HUES48 (cell line): ENCODE results near the gene HUNK.

Source experiments
- H3K27ac ChIP-seq: one replicate; pipeline ENCODE4 v1.7.0; 2013; ENCODE audit warnings: low read depth, low read length, inconsistent platforms
- H3K27me3 ChIP-seq: 2 replicates; pipeline ENCODE4 v1.6.1; 2013; ENCODE audit warnings: mild to moderate bottlenecking, low read length; ENCODE audit not compliant: control insufficient read depth, insufficient read depth
- H3K36me3 ChIP-seq: 2 replicates; pipeline ENCODE4 v1.6.1; 2013; ENCODE audit warnings: low read length; ENCODE audit not compliant: control insufficient read depth, insufficient read depth
- H3K4me1 ChIP-seq: 2 replicates; pipeline ENCODE4 v1.6.1; 2013; ENCODE audit warnings: mild to moderate bottlenecking, low read length; ENCODE audit not compliant: control insufficient read depth, insufficient read depth
- H3K4me3 ChIP-seq: 2 replicates; pipeline ENCODE4 v1.5.1; 2013; ENCODE audit warnings: mild to moderate bottlenecking, low read depth, low read length
- H3K9ac ChIP-seq: 2 replicates; pipeline ENCODE4 v1.6.1; 2013; ENCODE audit warnings: mild to moderate bottlenecking, low read depth, low read length, moderate library complexity
- H3K9me3 ChIP-seq: 2 replicates; pipeline ENCODE4 v1.6.1; 2013; ENCODE audit warnings: low read length; ENCODE audit not compliant: control insufficient read depth, insufficient read depth

Gene HUNK

DNA sequence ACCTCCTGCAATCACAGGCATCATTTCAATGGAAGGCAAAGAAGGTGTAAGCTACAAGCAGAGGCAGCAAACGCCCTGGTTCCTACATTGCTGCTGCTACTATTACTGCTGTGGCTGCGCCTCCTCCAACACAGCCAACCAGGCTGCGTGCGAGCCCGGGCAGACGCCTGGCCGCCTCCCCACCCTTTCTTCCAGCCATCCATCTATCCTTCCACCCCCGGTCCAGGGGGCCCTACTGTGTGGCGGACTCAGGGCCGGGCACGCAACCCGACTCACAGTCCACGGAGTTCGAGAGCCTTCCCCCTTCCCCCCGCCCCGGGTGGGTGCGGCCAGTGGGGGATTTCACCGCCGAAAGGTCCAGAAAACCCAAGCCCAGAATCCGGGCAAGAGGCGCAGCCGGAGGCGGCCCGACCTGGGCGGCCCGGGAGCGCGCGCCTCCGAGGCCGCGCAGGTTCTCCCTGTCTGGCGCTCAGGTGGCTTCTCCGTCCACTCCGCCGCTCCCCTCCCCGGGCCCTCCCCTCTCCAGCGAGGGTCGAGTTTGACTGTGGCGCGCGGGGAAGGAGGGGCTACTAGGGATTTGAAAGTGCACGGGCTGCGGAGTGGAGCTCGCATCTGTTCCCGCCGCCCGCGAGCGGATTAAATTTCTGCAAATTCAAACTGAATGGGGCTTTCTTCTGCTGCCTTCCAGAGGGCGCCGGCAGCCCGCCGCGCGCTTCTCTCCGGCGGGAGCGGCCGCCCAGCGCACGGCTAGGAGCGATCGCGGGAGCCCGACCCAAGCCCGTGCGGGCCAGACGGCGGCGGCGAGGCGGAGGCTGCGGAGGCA, at the start of gene HUNK:
Gene HUNK (plus strand): TSS at position 569 of the 823 bp plus-strand sequence. CDS start 655 bp downstream, outside the sequence.
- no peaks in the 10 kb centered on the region for H3K36me3 ChIP-seq
- no peaks in the 10 kb centered on the region for H3K9me3 ChIP-seq
- peaks cover 25% of the 10 kb centered on the region for H3K27me3 ChIP-seq
- H3K27ac ChIP-seq, result peak within 1 kb of the TSS; percentile 72
- H3K4me1 ChIP-seq, result peaks cover 37% of the 10 kb centered on the region
- peak within 1 kb of the TSS; percentile 78 for H3K4me3 ChIP-seq
- H3K9ac ChIP-seq, result peak within 1 kb of the TSS; percentile 55

DNA sequence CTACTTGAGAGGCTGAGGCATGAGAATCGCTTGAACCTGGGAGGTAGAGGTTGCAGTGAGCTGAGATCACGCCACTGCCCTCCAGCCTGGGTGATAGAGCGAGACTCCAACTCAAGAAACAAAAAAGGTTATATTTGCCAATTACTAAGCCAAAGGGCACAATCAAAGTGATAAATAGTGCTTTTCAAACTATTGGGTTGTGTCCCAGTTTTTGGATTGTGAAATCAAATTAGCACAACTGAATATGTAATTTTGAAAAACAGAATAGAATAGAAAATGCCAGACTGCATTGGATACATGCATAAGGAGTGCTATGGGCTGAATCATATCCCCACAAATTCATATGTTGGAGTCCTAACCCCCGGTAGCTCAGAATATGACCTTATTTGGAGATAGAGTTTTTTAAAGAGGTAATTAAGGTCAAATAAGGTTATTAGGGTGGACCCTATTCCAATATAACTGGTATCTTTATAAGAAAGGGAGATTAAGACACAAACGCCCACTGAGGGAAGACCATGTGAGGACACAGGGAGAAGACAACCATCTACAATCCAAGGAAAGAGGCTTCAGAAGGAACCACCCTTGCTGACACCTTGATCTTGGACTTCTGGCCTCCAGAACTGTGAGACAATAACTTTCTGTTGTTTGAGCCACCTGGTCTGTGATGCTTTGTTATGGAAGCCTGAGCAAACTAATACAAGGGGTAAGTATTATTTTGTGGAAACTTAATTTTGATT, 42.9 kb upstream of the HUNK start:
- H3K9me3 ChIP-seq, result no peaks in the 10 kb centered on the region
- no peaks in the 10 kb centered on the region for H3K4me1 ChIP-seq
- no peaks in the 10 kb centered on the region for H3K36me3 ChIP-seq
- no peaks in the 10 kb centered on the region for H3K27me3 ChIP-seq
- H3K9ac ChIP-seq, result no peak overlapping the region
- no peak overlapping the region for H3K4me3 ChIP-seq
- no peak overlapping the region for H3K27ac ChIP-seq

DNA sequence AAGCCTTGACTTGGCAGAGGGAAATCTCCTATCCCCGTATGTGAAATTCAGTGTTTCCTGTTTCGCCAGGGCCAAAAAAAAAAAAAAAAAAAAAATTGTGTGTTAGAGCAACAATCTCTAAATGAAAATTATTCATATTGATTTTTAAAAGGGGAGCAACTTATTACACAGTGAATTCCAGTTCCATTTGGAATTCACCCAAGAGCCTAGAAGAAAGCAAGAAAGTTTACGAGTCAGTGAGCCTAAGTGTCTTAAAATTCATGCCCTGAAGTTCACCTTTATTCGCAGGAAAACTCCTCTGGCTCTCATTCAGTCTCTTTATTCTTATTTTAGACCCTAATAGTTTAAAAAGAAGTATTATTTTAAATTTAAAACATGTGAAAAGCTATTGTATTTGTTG, 42.1 kb upstream of the HUNK start:
- H3K27me3 ChIP-seq, result no peaks in the 10 kb centered on the region
- H3K27ac ChIP-seq, result no peak overlapping the region

DNA sequence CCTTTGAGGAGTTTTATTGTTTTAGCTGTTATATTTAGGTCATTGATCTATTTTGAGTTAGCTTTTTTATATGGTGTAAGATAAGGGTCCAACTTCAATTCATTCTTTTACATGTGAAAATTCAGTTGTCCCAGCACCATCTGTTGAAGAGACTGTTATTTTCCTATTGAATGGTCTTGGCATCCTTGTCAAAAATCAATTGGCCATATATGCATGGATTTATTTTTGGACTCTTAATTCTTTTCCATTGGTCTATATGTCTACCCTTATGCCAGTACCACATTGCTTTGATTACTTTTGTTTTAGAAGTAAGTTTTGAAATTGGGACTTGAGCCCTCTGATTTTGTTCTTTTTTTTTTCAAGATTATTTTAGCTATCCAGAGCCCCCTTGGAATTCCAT, 35.8 kb upstream of the HUNK start:
- no peak overlapping the region for H3K4me3 ChIP-seq
- H3K4me1 ChIP-seq, result no peaks in the 10 kb centered on the region
- no peaks in the 10 kb centered on the region for H3K27me3 ChIP-seq
- H3K9me3 ChIP-seq, result no peaks in the 10 kb centered on the region
- no peak overlapping the region for H3K9ac ChIP-seq
- H3K36me3 ChIP-seq, result no peaks in the 10 kb centered on the region
- no peak overlapping the region for H3K27ac ChIP-seq

More for the DNA sequence above, 42.1 kb upstream of the HUNK start:
- Histone ChIP-seq H3K36me3 (no peaks in the 10 kb centered on the region), H3K4me3 (no peak overlapping the region), H3K9me3 (no peaks in the 10 kb centered on the region), H3K4me1 (no peaks in the 10 kb centered on the region), H3K9ac (no peak overlapping the region)

DNA sequence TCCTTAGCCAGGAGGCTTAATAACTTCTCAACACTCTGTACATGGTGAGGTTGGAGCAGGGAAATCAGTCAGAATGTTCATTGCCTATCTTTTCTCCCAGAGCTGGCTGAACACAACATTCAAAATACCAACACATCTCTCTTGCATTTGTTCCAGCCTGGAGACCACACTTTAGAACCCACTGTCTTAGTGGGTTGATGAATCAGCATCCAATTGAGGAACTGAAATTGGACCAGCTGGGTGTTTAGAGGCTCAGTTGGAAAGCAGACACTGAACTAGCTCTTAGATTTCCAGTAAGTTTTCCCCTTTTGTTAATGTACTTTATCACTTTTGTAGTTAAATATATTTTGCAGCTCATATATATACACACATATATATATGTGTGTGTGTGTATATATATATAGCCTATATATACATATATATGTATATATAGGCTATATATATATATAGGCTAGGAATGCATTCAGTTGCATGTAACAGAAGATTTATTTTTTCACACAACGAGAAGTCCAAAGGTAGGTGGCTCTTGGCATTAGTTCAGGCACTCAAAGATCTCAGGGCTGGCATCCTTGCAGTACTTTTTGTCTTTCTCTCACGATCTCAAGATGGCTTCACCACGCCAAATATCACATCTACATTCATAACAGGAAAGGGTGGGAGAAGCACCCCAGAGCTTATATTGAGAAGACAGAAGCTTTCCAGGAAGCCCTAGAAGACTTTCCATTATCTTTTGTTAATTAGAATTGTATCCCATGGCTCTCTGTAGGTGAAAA, 35.0 kb upstream of the HUNK start:
- no peak overlapping the region for H3K9ac ChIP-seq

DNA sequence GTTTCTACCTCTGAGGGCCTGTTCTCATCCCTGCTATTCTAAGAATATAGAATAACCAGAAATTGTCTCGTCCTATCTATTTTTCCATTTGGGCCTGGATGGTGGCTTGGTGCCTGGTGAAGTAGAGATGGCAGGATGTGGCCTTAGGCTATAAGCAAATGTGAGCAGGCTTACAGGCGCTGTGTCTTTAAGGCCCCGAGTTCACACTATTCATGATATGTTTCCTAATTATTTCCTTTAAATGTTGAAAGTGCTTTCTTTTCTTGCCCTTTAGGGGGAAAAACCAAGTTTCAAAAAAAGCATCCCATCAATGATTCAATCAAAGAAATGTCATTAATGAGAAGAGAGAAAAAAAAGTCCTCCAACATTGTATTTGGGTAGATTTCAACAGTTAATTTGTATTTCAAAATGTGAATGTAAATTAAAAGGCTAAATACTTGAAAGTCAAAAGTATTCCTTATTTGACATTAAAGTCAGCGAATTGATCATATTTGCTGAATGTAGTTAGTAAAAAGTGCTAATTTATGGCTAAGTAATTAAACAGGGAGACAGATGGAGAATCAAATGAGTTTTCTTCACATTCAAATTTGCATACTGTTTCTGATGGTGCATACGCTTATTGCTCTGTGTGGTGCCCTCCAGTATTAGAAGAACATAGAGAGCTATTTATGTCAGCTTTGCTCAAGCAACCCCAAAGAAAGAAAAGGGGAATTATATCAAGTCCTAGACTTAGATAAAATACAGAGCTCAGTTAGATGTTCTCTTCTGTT, 34.0 kb upstream of the HUNK start:
- Histone ChIP-seq H3K27ac (no peak overlapping the region), H3K4me1 (no peaks in the 10 kb centered on the region), H3K27me3 (no peaks in the 10 kb centered on the region), H3K9me3 (no peaks in the 10 kb centered on the region), H3K9ac (no peak overlapping the region), H3K36me3 (no peaks in the 10 kb centered on the region), H3K4me3 (no peak overlapping the region)

More for the DNA sequence above, 35.0 kb upstream of the HUNK start:
- Histone ChIP-seq H3K9me3 (no peaks in the 10 kb centered on the region), H3K4me1 (no peaks in the 10 kb centered on the region), H3K27me3 (no peaks in the 10 kb centered on the region), H3K4me3 (no peak overlapping the region), H3K36me3 (no peaks in the 10 kb centered on the region), H3K27ac (no peak overlapping the region)

DNA sequence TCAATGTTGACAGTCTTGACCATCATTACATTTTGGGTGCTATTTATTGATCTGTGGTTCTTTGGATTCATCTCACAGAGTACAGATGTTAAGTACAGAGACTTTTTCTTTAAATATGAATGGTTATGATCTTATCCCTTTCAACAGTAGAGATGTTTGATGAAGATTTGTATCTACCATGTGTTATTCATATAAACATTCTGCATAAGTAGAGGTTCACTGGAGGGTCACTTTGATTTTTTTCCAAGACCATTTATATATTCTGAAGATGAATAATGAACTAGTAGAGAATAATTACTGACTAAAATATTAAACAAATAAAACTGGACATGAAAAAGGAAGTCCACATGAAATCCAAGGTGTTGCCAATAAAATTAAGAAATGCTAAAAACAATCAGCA, 28.6 kb upstream of the HUNK start:
- no peaks in the 10 kb centered on the region for H3K9me3 ChIP-seq
- no peak overlapping the region for H3K4me3 ChIP-seq
- H3K27me3 ChIP-seq, result no peaks in the 10 kb centered on the region
- no peak overlapping the region for H3K27ac ChIP-seq
- H3K36me3 ChIP-seq, result no peaks in the 10 kb centered on the region
- H3K4me1 ChIP-seq, result peaks cover 14% of the 10 kb centered on the region
- no peak overlapping the region for H3K9ac ChIP-seq

DNA sequence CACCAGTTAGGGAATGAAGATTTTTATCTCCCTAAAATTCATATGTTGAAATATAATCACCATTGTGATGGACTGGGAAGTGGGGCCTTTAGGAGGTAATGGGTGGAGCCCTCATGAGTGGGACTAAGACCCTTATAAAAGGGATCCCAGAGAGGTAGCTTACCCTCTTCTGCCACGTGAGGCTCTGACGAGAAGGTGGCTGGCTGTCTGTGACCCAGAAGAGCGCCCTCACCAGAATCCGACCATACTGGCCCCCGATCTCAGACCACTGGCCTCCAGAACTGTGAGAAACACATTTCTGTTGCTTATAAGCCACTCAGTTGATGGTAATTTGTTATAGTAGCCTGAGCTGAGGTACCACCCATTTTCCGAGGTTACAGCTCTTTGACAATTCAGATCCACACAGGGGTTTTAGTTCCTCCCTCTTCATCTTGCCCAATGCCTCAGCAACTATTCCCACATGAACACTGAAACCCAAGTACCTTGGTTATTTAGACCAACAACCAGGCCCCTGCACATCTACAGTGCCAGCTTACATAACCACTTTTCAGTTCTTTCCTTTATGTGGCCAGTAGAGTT, 27.6 kb upstream of the HUNK start:
- Histone ChIP-seq H3K9ac (no peak overlapping the region), H3K36me3 (no peaks in the 10 kb centered on the region), H3K27me3 (no peaks in the 10 kb centered on the region), H3K27ac (no peak overlapping the region), H3K9me3 (no peaks in the 10 kb centered on the region), H3K4me1 (peaks cover 14% of the 10 kb centered on the region), H3K4me3 (no peak overlapping the region)

DNA sequence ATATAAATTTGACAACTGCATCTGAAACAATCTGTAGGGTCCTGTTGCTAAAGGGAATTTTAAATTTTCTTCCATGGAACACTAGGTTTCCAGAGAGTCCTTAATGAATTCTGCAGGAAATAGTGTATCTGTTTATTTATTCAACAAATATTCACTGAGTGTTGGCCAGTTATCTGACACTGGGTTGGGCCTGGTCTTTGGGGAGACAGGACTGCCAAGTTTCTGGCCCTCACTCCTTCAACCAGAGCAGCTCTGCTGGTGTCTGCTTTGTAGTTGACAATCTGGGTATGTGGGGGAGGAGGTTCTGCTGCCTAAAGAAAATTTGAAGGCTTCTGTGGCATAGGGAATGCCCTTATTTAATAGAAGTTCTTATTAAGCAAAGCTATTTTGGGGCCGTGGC, 26.1 kb upstream of the HUNK start:
- Histone ChIP-seq H3K9ac (no peak overlapping the region), H3K27me3 (no peaks in the 10 kb centered on the region)

DNA sequence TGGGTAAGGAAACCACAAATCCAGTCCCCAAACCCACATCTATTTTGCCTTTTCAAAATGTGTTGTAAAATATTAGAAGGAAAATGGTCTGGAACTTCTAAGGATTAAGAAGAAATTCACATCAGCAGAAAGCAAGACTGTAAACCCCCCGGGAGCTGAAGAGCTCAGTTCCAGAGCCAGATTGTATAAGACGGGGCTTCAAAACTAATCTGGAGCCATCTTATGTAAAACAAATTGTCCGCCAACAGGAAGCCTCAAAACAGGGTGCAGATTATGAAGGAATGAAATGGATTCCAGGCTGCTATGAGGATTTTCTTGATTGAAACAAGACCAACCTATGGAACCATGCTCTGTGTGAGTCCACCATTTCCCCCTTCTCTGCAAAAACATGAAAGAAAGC, 25.1 kb upstream of the HUNK start:
- Histone ChIP-seq H3K27ac (no peak overlapping the region), H3K4me1 (peaks cover 14% of the 10 kb centered on the region), H3K36me3 (no peaks in the 10 kb centered on the region), H3K27me3 (no peaks in the 10 kb centered on the region), H3K9ac (no peak overlapping the region), H3K9me3 (no peaks in the 10 kb centered on the region), H3K4me3 (no peak overlapping the region)

More for the DNA sequence above, 26.1 kb upstream of the HUNK start:
- Histone ChIP-seq H3K9me3 (no peaks in the 10 kb centered on the region), H3K36me3 (no peaks in the 10 kb centered on the region), H3K4me1 (peaks cover 14% of the 10 kb centered on the region), H3K4me3 (no peak overlapping the region), H3K27ac (no peak overlapping the region)
